OCI-LY7 (cell line): ENCODE results near the gene WNK2. TPM values are rescaled to one million over a fixed set of nuclear protein-coding genes. Genes with fewer than 3 reads are reported as not detected.

Experiments
- BruUV-seq: library from RNA; stranded (reverse); fragments of 400-500 nt; replicated peaks from 2 replicates; lab custom pipeline; 2021; lab: Mats Ljungman, UMichigan
- CTCF ChIA-PET: fragments of 300-600 bp; sonication (Branson Sonifier 250); formaldehyde crosslinking; loops from one replicate; lab custom pipeline; 2022; ENCODE audit warnings: antibody characterized with exemption; ENCODE audit not compliant: unreplicated experiment; lab: Charles Lee
- POLR2A ChIA-PET: fragments of 300-600 bp; sonication (Branson Sonifier 250); formaldehyde crosslinking; loops from one replicate; lab custom pipeline; 2022; ENCODE audit warnings: antibody characterized with exemption; lab: Charles Lee
- DNase-seq: peaks from one replicate; pipeline ENCODE4 v3.0.0-alpha.2; 2015; ENCODE audit warnings: low spot score
- H2AFZ ChIP-seq: fragments of 200-600 bp; sonication (generic), shearing (Covaris generic); 2 replicates; pipeline ENCODE4 v1.6.1; 2014; ENCODE audit warnings: mild to moderate bottlenecking, antibody characterized with exemption, low read length, moderate library complexity
- H3K27ac ChIP-seq: fragments of 200-600 bp; sonication (generic); 2 replicates; pipeline ENCODE4 v1.5.1; 2014; ENCODE audit warnings: mixed run types, low read depth, mild to moderate bottlenecking, moderate library complexity, low read length, inconsistent platforms; ENCODE audit not compliant: poor library complexity, severe bottlenecking
- H3K36me3 ChIP-seq: fragments of 200-600 bp; sonication (generic); 2 replicates; pipeline ENCODE4 v1.6.1; 2014; ENCODE audit warnings: mild to moderate bottlenecking, antibody characterized with exemption, low read length, moderate library complexity, mixed read lengths; ENCODE audit not compliant: insufficient read depth
- H3K4me1 ChIP-seq: fragments of 200-600 bp; sonication (generic); 2 replicates; pipeline ENCODE4 v1.5.1; 2014; ENCODE audit warnings: mild to moderate bottlenecking, low read length; ENCODE audit not compliant: insufficient read depth, poor library complexity, severe bottlenecking
- H3K4me2 ChIP-seq: fragments of 200-600 bp; sonication (generic); 2 replicates; pipeline ENCODE4 v1.6.1; 2014; ENCODE audit warnings: mild to moderate bottlenecking, low read length
- H3K4me3 ChIP-seq: fragments of 200-600 bp; sonication (generic); 2 replicates; pipeline ENCODE4 v1.5.1; 2014; ENCODE audit warnings: mild to moderate bottlenecking, low read depth, low read length; ENCODE audit not compliant: poor library complexity, severe bottlenecking
- H3K79me2 ChIP-seq: fragments of 200-600 bp; sonication (generic); 2 replicates; pipeline ENCODE4 v1.6.1; 2016; ENCODE audit warnings: low read depth, mild to moderate bottlenecking, low read length, moderate library complexity, mixed read lengths; ENCODE audit not compliant: insufficient read depth
- H3K9me2 ChIP-seq: fragments of 200-600 bp; sonication (generic); 2 replicates; pipeline ENCODE4 v1.6.1; 2016; ENCODE audit warnings: mild to moderate bottlenecking, low read length, mixed read lengths; ENCODE audit not compliant: insufficient read depth
- H3K9me3 ChIP-seq: fragments of 200-600 bp; sonication (generic); 2 replicates; pipeline ENCODE4 v1.6.1; 2014; ENCODE audit warnings: mild to moderate bottlenecking, mixed run types, low read length, mixed read lengths
- H4K20me1 ChIP-seq: fragments of 200-600 bp; sonication (generic); 2 replicates; pipeline ENCODE4 v1.6.1; 2014; ENCODE audit warnings: mild to moderate bottlenecking, antibody characterized with exemption, low read length, moderate library complexity, mixed read lengths; ENCODE audit not compliant: insufficient read depth
- CTCF ChIP-seq: fragments of 200-600 bp; sonication (generic); conservative IDR thresholded peaks from 2 replicates; pipeline ENCODE4 v1.5.1; 2014; ENCODE audit warnings: mild to moderate bottlenecking, antibody characterized with exemption, low read length, moderate library complexity, mixed read lengths
- EZH2phosphoT487 ChIP-seq: fragments of 200-600 bp; sonication (generic); IDR thresholded peaks from 2 replicates; pipeline ENCODE4 v1.6.1; 2018; ENCODE audit warnings: low read depth, borderline replicate concordance, mild to moderate bottlenecking, mixed run types, antibody characterized with exemption, low read length, moderate library complexity, mixed read lengths
- intact Hi-C: fragments of 100-400 bp; cut with micrococcal nuclease; formaldehyde crosslinking; loops from one replicate; pipeline ENCODE4 v1.10.0; 2022; ENCODE audit not compliant: unreplicated experiment
- total RNA-seq, 2 experiments: library from RNA; depleted of rRNA in 1 of 2; stranded (reverse); fragments of >200 nt in 1 of 2; shearing (Covaris generic) in 1 of 2; gene quantifications; 2 replicates each; pipeline ENCODE4 v1.2.3, GENCODE V29; 2014 to 2022

Gene WNK2
- total RNA-seq, 2 experiments from 2014 or later, result 142 to 194 TPM

- ChIA-PET CTCF (no interaction called here), POLR2A (no interaction called here)
- no peak for DNase-seq
- no TSS peak for BruUV-seq
- Histone ChIP-seq H3K9me2 (no peaks in the 10 kb centered on the region), H3K9me3 (no peaks in the 10 kb centered on the region), H3K4me2 (no peak overlapping the region), H4K20me1 (no peaks in the 10 kb centered on the region), H3K27ac (no peak overlapping the region), H3K4me3 (no peak overlapping the region), H3K36me3 (no peaks in the 10 kb centered on the region), H3K79me2 (no peaks in the 10 kb centered on the region), H2AFZ (no peak overlapping the region), H3K4me1 (peaks cover 8% of the 10 kb centered on the region)
- intact Hi-C loops, result loop anchor here (2.0 to 10.0 kb wide), 2 partner anchors 99 to 273 kb away; no protein-coding TSS in a partner anchor
- no peak for TF ChIP-seq EZH2phosphoT487
- no peak for TF ChIP-seq CTCF
These were observed 22.0 kb upstream of the WNK2 start for GRCh38 chr9:93161786-93162562.

- intact Hi-C loops, result loop anchor here (10.0 kb wide), 1 partner anchor 271 kb away; no protein-coding TSS in a partner anchor
- Histone ChIP-seq H3K79me2 (no peaks in the 10 kb centered on the region), H3K9me3 (no peaks in the 10 kb centered on the region), H3K27ac (no peak overlapping the region), H3K4me2 (no peak overlapping the region), H3K9me2 (no peaks in the 10 kb centered on the region), H3K4me3 (no peak overlapping the region), H2AFZ (no peak overlapping the region), H4K20me1 (no peaks in the 10 kb centered on the region), H3K36me3 (no peaks in the 10 kb centered on the region), H3K4me1 (peaks cover 8% of the 10 kb centered on the region)
- CTCF ChIA-PET, result interaction anchor here (1.5 kb wide), 1 partner anchor 138 kb away, joined by 5 read pairs; no protein-coding TSS in a partner anchor
- no peak for DNase-seq
- POLR2A ChIA-PET, result no interaction called here
- TF ChIP-seq EZH2phosphoT487, result no peak
- TF ChIP-seq CTCF, result no peak
- BruUV-seq, result no TSS peak
These were observed 19.9 kb upstream of the WNK2 start for GRCh38 chr9:93164085-93164484.

GRCh38 chr9:93166699-93167098, 17.2 kb upstream of the WNK2 start:
- TF ChIP-seq CTCF (no peak), EZH2phosphoT487 (no peak)
- ChIA-PET POLR2A (no interaction called here), CTCF (no interaction called here)
- H3K27ac ChIP-seq, result no peak overlapping the region
- H3K9me3 ChIP-seq, result no peaks in the 10 kb centered on the region
- no TSS peak for BruUV-seq
- intact Hi-C loops, result loop anchor here (10.0 kb wide), 1 partner anchor 268 kb away; no protein-coding TSS in a partner anchor
- H4K20me1 ChIP-seq, result no peaks in the 10 kb centered on the region
- no peak overlapping the region for H3K4me2 ChIP-seq
- H3K36me3 ChIP-seq, result no peaks in the 10 kb centered on the region
- H3K79me2 ChIP-seq, result no peaks in the 10 kb centered on the region
- H2AFZ ChIP-seq, result no peak overlapping the region
- no peak for DNase-seq
- no peaks in the 10 kb centered on the region for H3K9me2 ChIP-seq
- H3K4me3 ChIP-seq, result no peak overlapping the region
- H3K4me1 ChIP-seq, result no peaks in the 10 kb centered on the region
